Keratinocyte (primary cell): ENCODE data around the gene DSC3.

Source experiments
- EZH2 ChIP-seq: IDR thresholded peaks from one replicate; pipeline ENCODE4 v1.6.1; 2012; ENCODE audit warnings: inconsistent platforms, mild to moderate bottlenecking, low read length, moderate library complexity
- TF ChIP-seq, protein P1 (sequence below), 3 experiments: IDR thresholded peaks in 1 of 3; conservative IDR thresholded peaks in 1 of 3; optimal IDR thresholded peaks in 1 of 3; 2 replicates in 2 of 3; 3 replicates in 1 of 3; pipeline versions ENCODE3 to v1.5.1; 2011; ENCODE audit warnings: low read length in 3 of 3, mild to moderate bottlenecking in 3 of 3, moderate library complexity in 2 of 3, control low read depth in 1 of 3, inconsistent platforms in 1 of 3; ENCODE audit not compliant: insufficient read depth in 2 of 3; ENCODE audit errors: extremely low read depth in 1 of 3

DNA sequence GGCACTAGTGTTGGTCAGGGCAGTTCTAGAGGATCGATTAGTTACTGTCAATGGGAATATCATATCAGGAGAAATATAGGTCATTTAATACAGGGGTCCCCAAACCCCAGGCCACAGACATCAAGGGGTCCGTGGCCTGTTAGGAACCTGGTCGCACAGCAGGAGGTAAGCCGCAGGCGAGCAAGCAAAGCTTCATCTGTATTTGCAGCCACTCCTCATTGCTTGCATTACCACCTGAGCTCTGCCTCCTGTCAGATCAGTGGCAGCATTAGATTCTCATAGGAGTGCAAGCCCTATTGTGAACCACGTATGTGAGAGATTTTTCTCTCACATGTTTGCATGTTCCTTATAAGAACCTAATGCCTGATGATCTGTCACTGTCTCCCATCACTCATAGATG is 81.9 kb downstream of the DSC3 start:
- TF ChIP-seq, protein P1, sequence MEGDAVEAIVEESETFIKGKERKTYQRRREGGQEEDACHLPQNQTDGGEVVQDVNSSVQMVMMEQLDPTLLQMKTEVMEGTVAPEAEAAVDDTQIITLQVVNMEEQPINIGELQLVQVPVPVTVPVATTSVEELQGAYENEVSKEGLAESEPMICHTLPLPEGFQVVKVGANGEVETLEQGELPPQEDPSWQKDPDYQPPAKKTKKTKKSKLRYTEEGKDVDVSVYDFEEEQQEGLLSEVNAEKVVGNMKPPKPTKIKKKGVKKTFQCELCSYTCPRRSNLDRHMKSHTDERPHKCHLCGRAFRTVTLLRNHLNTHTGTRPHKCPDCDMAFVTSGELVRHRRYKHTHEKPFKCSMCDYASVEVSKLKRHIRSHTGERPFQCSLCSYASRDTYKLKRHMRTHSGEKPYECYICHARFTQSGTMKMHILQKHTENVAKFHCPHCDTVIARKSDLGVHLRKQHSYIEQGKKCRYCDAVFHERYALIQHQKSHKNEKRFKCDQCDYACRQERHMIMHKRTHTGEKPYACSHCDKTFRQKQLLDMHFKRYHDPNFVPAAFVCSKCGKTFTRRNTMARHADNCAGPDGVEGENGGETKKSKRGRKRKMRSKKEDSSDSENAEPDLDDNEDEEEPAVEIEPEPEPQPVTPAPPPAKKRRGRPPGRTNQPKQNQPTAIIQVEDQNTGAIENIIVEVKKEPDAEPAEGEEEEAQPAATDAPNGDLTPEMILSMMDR (optimal IDR thresholded peaks at IDR 0.05 in 1 of 3, IDR thresholded peaks at IDR 0.05 in 1 of 3, conservative IDR thresholded peaks at IDR 0.05 in 1 of 3; ENCODE audit: extremely low read depth in 1 of 3, insufficient read depth in 2 of 3, low read length in 3 of 3): no peak
- TF ChIP-seq EZH2: no peak
